ENCODE measurements around the gene NAB2.

Gene NAB2

GRCh38 chr12:57044468-57044867 lies 44.4 kb upstream of the NAB2 start:
- Histone ChIP-seq H3K4me1 (ENCODE audit: low read depth, poor library complexity, severe bottlenecking) (no peaks in the 10 kb centered on the region), H3K36me3 (ENCODE audit: insufficient read depth) (no peaks in the 10 kb centered on the region), H3K4me2 (no peak overlapping the region), H3K9ac (no peak overlapping the region), H3K79me2 (ENCODE audit: insufficient read depth, low read depth) (no peaks in the 10 kb centered on the region), H4K20me1 (ENCODE audit: insufficient read depth) (no peaks in the 10 kb centered on the region), H3K27me3 (ENCODE audit: insufficient read depth, low read depth) (peaks cover 12% of the 10 kb centered on the region; the same call in 1 of the 2 replicates), H3K4me3 (IDR thresholded peaks at IDR 0.05; ENCODE audit: insufficient read depth, low read depth, low read length) (no peak overlapping the region), H2AFZ (ENCODE audit: low read depth) (no peak overlapping the region), H3K27ac (no peak overlapping the region)
- no peak for TF ChIP-seq CTCF (conservative IDR thresholded peaks at IDR 0.05; ENCODE audit: low read depth, low read length)

GRCh38 chr12:57044889-57045288 lies 44.0 kb upstream of the NAB2 start:
- Histone ChIP-seq H3K4me3 (IDR thresholded peaks at IDR 0.05; ENCODE audit: insufficient read depth, low read depth, low read length) (no peak overlapping the region), H3K36me3 (ENCODE audit: insufficient read depth) (no peaks in the 10 kb centered on the region), H3K27ac (no peak overlapping the region), H3K4me2 (no peak overlapping the region), H3K9ac (no peak overlapping the region), H3K4me1 (ENCODE audit: low read depth, poor library complexity, severe bottlenecking) (no peaks in the 10 kb centered on the region), H3K79me2 (ENCODE audit: insufficient read depth, low read depth) (no peaks in the 10 kb centered on the region), H2AFZ (ENCODE audit: low read depth) (no peak overlapping the region), H4K20me1 (ENCODE audit: insufficient read depth) (no peaks in the 10 kb centered on the region), H3K27me3 (ENCODE audit: insufficient read depth, low read depth) (peaks cover 13% of the 10 kb centered on the region; the same call in 1 of the 2 replicates)
- no peak for TF ChIP-seq CTCF (conservative IDR thresholded peaks at IDR 0.05; ENCODE audit: low read depth, low read length)

- no peaks in the 10 kb centered on the region for H3K4me1 ChIP-seq (ENCODE audit: low read depth, poor library complexity, severe bottlenecking)
- no peak overlapping the region for H3K4me2 ChIP-seq
- no peak for TF ChIP-seq CTCF (conservative IDR thresholded peaks at IDR 0.05; ENCODE audit: low read depth, low read length)
- no peaks in the 10 kb centered on the region for H4K20me1 ChIP-seq (ENCODE audit: insufficient read depth)
- H3K4me3 ChIP-seq (IDR thresholded peaks at IDR 0.05; ENCODE audit: insufficient read depth, low read depth, low read length) = no peak overlapping the region
- H3K36me3 ChIP-seq (ENCODE audit: insufficient read depth) = no peaks in the 10 kb centered on the region
- no peak overlapping the region for H2AFZ ChIP-seq (ENCODE audit: low read depth)
- H3K79me2 ChIP-seq (ENCODE audit: insufficient read depth, low read depth) = no peaks in the 10 kb centered on the region
- peaks cover 20% of the 10 kb centered on the region; the same call in 1 of the 2 replicates for H3K27me3 ChIP-seq (ENCODE audit: insufficient read depth, low read depth)
- no peak overlapping the region for H3K27ac ChIP-seq
- H3K9ac ChIP-seq = no peak overlapping the region
Measured at GRCh38 chr12:57046086-57046791, 42.7 kb upstream of the NAB2 start.

GRCh38 chr12:57046947-57047890 lies 41.7 kb upstream of the NAB2 start:
- no peak for TF ChIP-seq CTCF (conservative IDR thresholded peaks at IDR 0.05; ENCODE audit: low read depth, low read length)
- Histone ChIP-seq H3K36me3 (ENCODE audit: insufficient read depth) (no peaks in the 10 kb centered on the region), H3K27ac (no peak overlapping the region), H2AFZ (ENCODE audit: low read depth) (no peak overlapping the region), H3K79me2 (ENCODE audit: insufficient read depth, low read depth) (no peaks in the 10 kb centered on the region), H3K9ac (no peak overlapping the region), H3K27me3 (ENCODE audit: insufficient read depth, low read depth) (peaks cover 20% of the 10 kb centered on the region; the same call in 1 of the 2 replicates), H3K4me2 (no peak overlapping the region), H4K20me1 (ENCODE audit: insufficient read depth) (no peaks in the 10 kb centered on the region), H3K4me3 (IDR thresholded peaks at IDR 0.05; ENCODE audit: insufficient read depth, low read depth, low read length) (no peak overlapping the region), H3K4me1 (ENCODE audit: low read depth, poor library complexity, severe bottlenecking) (no peaks in the 10 kb centered on the region)
